AG04449 (cell line): ENCODE measurements around the gene COA6.

ENCODE experiments used
- CTCF ChIA-PET: fragments of 350-600 bp; formaldehyde crosslinking; extraction: SDS; loops from one replicate; lab custom pipeline; 2021; ENCODE audit warnings: antibody characterized with exemption; lab: Yijun Ruan, JAX
- POLR2A ChIA-PET: fragments of 400-600, 350-600 bp; formaldehyde crosslinking; extraction: SDS; loops from one replicate; lab custom pipeline; 2020; ENCODE audit warnings: antibody characterized with exemption, inconsistent platforms; lab: Yijun Ruan, JAX
- DNase-seq: peaks from one replicate; pipeline ENCODE4 v3.0.0-alpha.2; 2010; ENCODE audit warnings: low read depth, low spot score
- H3K4me3 ChIP-seq: 2 replicates; pipeline ENCODE4 v1.5.1; 2011; ENCODE audit warnings: low read depth, mild to moderate bottlenecking, control low read depth, low read length
- TF ChIP-seq, protein P1 (sequence below): IDR thresholded peaks from one replicate; pipeline ENCODE4 v1.5.1; 2011; ENCODE audit warnings: mild to moderate bottlenecking, moderate library complexity, low read length, control low read depth, inconsistent platforms; ENCODE audit not compliant: insufficient read depth; ENCODE audit errors: missing control alignments

Gene COA6

GRCh38 chr1:234429434-234429806 lies 56.2 kb downstream of the COA6 start:
- POLR2A ChIA-PET = no interaction called here
- no peak overlapping the region for H3K4me3 ChIP-seq
- TF ChIP-seq, protein P1, sequence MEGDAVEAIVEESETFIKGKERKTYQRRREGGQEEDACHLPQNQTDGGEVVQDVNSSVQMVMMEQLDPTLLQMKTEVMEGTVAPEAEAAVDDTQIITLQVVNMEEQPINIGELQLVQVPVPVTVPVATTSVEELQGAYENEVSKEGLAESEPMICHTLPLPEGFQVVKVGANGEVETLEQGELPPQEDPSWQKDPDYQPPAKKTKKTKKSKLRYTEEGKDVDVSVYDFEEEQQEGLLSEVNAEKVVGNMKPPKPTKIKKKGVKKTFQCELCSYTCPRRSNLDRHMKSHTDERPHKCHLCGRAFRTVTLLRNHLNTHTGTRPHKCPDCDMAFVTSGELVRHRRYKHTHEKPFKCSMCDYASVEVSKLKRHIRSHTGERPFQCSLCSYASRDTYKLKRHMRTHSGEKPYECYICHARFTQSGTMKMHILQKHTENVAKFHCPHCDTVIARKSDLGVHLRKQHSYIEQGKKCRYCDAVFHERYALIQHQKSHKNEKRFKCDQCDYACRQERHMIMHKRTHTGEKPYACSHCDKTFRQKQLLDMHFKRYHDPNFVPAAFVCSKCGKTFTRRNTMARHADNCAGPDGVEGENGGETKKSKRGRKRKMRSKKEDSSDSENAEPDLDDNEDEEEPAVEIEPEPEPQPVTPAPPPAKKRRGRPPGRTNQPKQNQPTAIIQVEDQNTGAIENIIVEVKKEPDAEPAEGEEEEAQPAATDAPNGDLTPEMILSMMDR = no peak
- CTCF ChIA-PET = no interaction called here
- DNase-seq = no peak

- H3K4me3 ChIP-seq = no peak overlapping the region
- ChIA-PET CTCF (no interaction called here), POLR2A (no interaction called here)
- TF ChIP-seq, protein P1 = no peak
- DNase-seq = no peak
Measured at GRCh38 chr1:234430691-234431090, 57.4 kb downstream of the COA6 start.

DNA sequence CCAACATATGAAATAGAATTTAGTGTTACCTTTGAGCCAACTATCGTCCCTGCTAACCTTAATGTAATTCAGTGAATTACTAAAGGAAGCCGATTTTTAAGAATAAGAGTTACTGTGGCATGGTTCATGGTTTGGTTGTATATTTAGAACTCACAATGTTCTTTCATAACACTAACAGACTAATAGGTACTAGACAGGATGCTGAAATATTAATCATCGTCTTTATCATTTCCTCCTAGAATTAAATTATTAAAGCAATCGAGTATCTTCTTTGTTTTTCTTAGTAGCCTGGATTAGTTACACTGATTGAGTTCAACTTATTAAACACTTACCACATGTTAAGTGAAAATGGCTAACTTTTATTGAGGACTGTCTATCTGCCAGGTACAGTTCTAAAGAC lies 58.0 kb downstream of the COA6 start:
- no peak overlapping the region for H3K4me3 ChIP-seq
- CTCF ChIA-PET = interaction anchor here (0.6 kb wide), 1 partner anchor 121 kb away, joined by 3 read pairs; no protein-coding TSS in a partner anchor
- DNase-seq = no peak
- POLR2A ChIA-PET = no interaction called here
- TF ChIP-seq, protein P1 = no peak

GRCh38 chr1:234433563-234434285 lies 60.5 kb downstream of the COA6 start:
- peak; percentile 34 for DNase-seq
- no peak overlapping the region for H3K4me3 ChIP-seq
- POLR2A ChIA-PET = no interaction called here
- TF ChIP-seq, protein P1 = no peak
- CTCF ChIA-PET = no interaction called here
